ENCODE results near the gene CLIC3.

GRCh38 chr9:136945333-136946227, 50.8 kb downstream of the CLIC3 start:
- TF ChIP-seq CTCF (IDR thresholded peaks at IDR 0.05) (no peak), EZH2 (IDR thresholded peaks at IDR 0.05) (no peak), EZH2phosphoT487 (IDR thresholded peaks at IDR 0.05) (no peak)
